Measurements from ENCODE around the gene KCNJ4.
A peak's percentile ranks its signal among the peaks of the same experiment; 100 is the strongest.
"Not testable (repeated sequence)": the region's sequence is repeated elsewhere in the genome, so short reads cannot be mapped to it uniquely, and the experiment has no call there.

Gene KCNJ4

GRCh38 chr22:38470179-38470578 is 15.2 kb upstream of the KCNJ4 start:
- not testable (repeated sequence) for DNase-seq (ENCODE audit: low read depth)

GRCh38 chr22:38469306-38469781 is 14.3 kb upstream of the KCNJ4 start:
- no peak for DNase-seq (ENCODE audit: low read depth)

GRCh38 chr22:38468443-38469305 is 13.7 kb upstream of the KCNJ4 start:
- DNase-seq (ENCODE audit: low read depth), result no peak

GRCh38 chr22:38467904-38468442 is 13.0 kb upstream of the KCNJ4 start, which contains the start of gene KDELR3:
Gene KDELR3 (plus strand): TSS chr22:38468096. CDS start chr22:38468234, 138 bp downstream.
- DNase-seq (ENCODE audit: low read depth), result peak; percentile 39

GRCh38 chr22:38467438-38467903 is 12.5 kb upstream of the KCNJ4 start:
- DNase-seq (ENCODE audit: low read depth), result no peak

- no peak for DNase-seq (ENCODE audit: low read depth)
Measured at GRCh38 chr22:38465673-38466490, 10.9 kb upstream of the KCNJ4 start.

- DNase-seq (ENCODE audit: low read depth), result no peak
Measured at GRCh38 chr22:38464992-38465672, 10.1 kb upstream of the KCNJ4 start.

GRCh38 chr22:38462960-38463784 is 8.2 kb upstream of the KCNJ4 start:
- DNase-seq (ENCODE audit: low read depth), result no peak

- no peak for DNase-seq (ENCODE audit: low read depth)
Measured at GRCh38 chr22:38461414-38462081, 6.5 kb upstream of the KCNJ4 start.

- DNase-seq (ENCODE audit: low read depth), result no peak
Measured at GRCh38 chr22:38461057-38461413, 6.0 kb upstream of the KCNJ4 start.

- no peak for DNase-seq (ENCODE audit: low read depth)
Measured at GRCh38 chr22:38460426-38460840, 5.4 kb upstream of the KCNJ4 start.

- DNase-seq (ENCODE audit: low read depth), result no peak
Measured at GRCh38 chr22:38456841-38457699, 2.1 kb upstream of the KCNJ4 start.

- no peak for DNase-seq (ENCODE audit: low read depth)
Measured at GRCh38 chr22:38456272-38456835, 1.4 kb upstream of the KCNJ4 start.

GRCh38 chr22:38455530-38456271 is 702 bp upstream of the KCNJ4 start:
- no peak for DNase-seq (ENCODE audit: low read depth)

- DNase-seq (ENCODE audit: low read depth), result no peak
Measured at GRCh38 chr22:38454353-38455075, 485 bp downstream of the KCNJ4 start.

- no peak for DNase-seq (ENCODE audit: low read depth)
Measured at GRCh38 chr22:38453996-38454352, 1.0 kb downstream of the KCNJ4 start.

GRCh38 chr22:38453066-38453672 is 1.8 kb downstream of the KCNJ4 start:
- DNase-seq (ENCODE audit: low read depth), result no peak
